HG03066 (cell line): ENCODE data around the gene LRRC8C.

Experiments used
- ATAC-seq: cut with Tn5 transposase; IDR thresholded peaks from one replicate; pipeline ENCODE4 v1.9.1; 2021; ENCODE audit warnings: low read depth; ENCODE audit not compliant: unreplicated experiment

The LRRC8C gene

GRCh38 chr1:89727517-89728312, 94.8 kb downstream of the LRRC8C start:
- ATAC-seq: no peak

- ATAC-seq: no peak
These were observed 95.5 kb downstream of the LRRC8C start for GRCh38 chr1:89728381-89728780.

DNA sequence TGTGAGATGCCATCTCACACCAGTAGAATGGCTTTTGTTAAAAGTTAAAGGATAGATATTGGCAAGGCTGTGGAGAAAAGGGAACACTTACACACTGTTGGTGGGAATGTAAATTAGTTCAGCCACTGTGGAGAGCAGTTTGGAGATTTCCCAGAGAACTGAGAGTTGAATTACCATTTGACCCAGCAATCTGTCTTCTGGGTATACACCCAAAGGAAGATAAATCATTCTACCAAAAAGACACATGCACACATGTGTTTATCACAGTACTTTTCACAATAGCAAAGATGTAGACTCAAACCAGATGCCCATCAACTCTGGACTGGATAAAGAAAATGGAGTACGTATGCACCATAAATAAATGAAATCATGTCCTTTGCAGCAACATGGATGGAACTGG, 99.3 kb downstream of the LRRC8C start:
- ATAC-seq: no peak

DNA sequence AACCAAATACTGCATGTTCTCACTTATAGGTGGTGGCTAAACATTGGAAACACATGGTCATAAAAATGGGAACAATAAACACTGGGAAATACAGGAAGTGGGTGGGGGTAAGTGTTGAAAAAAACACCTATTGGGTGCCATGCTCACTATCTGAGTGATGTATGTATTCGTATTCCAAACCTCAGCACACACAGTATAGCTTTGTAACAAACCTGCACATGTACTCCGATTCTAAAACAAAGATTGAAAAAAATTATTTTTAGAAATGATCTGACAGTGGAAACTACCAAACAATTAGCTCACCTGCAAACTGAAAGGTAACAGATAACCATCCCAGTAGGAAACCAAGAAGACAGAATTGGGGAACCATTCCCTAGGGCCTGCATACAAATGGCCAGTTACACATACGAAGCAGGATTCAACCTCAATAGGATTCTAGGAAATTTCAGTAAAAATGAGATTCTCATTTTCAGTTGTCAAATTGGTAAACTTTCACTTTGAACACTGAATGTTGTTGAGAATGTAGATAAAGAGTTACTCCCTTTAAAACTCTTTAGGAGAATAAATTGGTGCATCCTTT, 99.8 kb downstream of the LRRC8C start:
- no peak for ATAC-seq

DNA sequence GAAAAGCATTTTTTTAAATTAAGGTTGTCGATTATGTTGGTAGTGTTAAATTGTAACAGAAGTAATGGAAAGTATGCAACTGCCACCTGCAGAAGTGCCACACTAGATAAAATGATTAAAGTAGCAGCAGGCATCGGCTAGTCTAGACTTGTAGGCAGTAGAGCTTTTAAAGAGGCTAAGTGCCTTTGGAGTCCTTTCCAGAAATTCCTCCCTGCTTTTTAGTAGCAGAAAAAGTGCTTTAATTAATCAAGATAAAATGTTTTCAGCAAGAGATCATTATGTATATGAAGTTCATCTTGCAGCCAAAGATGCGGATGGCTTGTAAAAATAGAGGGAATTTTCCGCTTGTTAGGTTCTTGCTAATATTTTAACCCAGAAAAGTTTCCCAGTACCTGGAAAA, 100.8 kb downstream of the LRRC8C start:
- no peak for ATAC-seq

DNA sequence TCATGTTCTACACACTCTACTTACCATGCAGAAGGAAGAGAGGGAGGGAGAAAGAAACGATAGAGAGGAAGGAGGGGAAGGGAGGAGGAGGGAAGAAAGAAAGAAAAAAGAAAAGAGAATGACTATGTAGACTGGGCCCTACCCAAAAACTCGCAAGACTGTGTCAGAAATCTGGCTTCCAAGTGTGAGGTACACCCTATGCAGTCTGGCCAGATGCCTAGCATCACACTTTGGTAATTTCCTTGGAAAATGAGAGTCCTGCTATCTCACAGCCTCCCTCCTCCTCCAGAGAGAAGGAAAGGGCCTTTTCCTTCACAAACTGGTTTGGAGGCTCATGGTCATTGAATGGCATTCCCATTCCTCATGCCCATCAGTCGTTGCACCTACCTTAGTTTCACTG, 101.5 kb downstream of the LRRC8C start:
- no peak for ATAC-seq

DNA sequence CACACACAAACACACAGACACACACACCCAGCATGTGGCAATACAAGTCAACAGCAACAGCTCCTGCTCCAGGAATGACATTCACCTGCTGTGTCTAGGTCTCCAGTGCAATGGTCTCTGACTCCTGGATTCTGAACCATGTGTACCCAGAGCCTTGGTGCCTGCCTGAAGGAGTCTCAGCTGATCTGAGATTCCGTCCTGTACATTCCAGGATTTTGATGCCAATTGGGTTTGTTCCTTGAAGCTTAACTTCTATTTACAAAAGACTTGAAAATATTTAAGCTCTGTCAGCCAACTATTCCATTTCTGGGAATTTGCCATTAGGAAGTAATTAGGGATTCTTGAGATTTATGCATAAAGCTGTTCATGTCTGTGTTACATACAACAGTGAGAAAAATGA, 102.6 kb downstream of the LRRC8C start:
- ATAC-seq: no peak

GRCh38 chr1:89736937-89737733, 104.2 kb downstream of the LRRC8C start:
- ATAC-seq: no peak

DNA sequence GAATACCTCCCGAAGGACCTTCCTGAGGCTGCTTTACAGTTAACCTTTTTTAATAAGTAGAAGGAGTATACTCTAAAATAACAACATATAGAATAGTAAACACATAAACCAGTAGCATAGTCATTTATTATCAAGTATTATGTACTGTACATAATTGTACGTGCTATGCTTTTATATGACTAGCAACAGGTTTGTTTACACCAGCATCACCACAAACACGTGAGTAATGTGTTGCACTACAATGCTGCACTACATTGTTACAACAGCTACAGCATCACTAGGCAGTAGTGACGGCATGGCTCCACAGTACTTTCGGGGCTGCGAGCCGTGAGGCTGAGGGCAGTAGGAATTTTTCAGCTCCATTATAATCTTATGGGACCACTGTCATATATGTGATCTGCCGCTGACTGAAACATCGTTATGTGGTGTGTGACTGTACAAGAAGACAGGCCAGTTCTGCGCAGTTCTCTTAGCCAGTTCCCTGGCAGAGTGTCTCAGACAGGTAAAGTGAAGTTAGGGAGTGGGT, 105.1 kb downstream of the LRRC8C start:
- ATAC-seq: no peak

- ATAC-seq: no peak
These were observed 106.3 kb downstream of the LRRC8C start for GRCh38 chr1:89739013-89739843.

DNA sequence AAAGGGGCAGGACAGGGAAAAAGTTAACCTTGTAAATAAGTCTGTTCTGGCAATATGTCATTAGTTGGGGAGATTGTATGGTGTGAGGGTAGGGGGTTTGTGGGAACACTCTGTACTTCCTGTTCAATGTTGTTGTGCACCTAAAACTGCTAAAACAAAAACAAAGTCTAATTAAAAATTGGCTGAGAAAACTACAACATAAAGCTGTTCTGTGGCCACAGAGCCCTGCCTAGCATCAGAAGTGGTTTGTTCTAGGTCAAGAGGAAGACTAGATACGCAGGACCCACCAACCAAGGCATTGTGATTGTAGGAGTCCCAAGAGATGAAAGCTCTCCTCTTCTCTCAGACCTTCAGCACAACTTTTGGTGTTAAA, 106.9 kb downstream of the LRRC8C start:
- no peak for ATAC-seq

GRCh38 chr1:89743788-89744187, 110.9 kb downstream of the LRRC8C start:
- ATAC-seq: no peak

DNA sequence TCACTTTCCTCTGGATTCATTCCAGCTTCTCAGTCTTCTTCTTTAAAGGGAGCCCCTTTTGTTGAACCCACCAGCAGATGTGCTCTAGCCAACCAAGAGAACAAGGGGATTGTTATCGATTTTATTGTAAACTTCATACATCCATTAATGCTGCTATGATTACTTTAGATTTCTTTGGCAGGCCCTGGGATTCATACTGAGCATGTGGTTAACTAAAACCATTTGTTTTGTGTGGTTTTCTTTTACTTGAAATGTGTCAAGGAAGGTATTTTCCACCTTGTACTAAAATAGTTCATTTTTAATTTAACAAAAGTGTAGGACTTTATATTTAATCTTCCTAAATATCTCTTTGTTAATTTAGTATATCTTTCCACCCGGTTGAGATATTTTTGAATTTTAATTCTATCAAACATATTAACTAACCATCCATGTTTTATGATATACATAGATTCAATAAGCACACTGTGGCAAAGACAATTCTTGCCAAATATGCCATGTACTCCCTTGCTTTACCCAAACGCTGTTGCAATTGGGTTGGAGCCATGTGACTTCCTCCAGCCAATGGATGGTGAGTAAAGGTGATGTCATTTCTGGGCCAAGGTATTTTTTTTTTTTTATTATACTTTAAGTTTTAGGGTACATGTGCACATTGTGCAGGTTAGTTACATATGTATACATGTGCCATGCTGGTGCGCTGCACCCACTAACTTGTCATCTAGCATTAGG, 113.7 kb downstream of the LRRC8C start:
- ATAC-seq: no peak

- no peak for ATAC-seq
These were observed 120.8 kb downstream of the LRRC8C start for GRCh38 chr1:89753761-89754160.

DNA sequence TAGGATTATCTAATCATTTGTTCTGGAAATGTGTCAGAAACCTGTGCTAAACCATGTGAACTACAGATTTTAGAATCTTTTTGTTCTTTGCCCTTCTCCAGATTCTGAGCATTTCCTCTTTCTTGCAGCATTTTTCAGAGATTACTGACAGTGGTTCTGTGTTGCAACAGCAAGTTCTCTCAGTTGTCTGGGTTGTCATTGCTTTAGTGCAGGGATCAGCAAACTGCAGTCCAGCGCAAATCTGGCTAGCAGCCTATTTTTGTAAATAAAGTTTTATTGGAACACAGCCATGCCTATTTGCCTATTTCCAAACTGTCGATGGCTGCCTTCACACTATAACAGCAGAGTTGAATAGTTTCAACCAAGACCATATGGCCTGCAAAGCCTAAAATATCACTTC, 121.6 kb downstream of the LRRC8C start:
- no peak for ATAC-seq

DNA sequence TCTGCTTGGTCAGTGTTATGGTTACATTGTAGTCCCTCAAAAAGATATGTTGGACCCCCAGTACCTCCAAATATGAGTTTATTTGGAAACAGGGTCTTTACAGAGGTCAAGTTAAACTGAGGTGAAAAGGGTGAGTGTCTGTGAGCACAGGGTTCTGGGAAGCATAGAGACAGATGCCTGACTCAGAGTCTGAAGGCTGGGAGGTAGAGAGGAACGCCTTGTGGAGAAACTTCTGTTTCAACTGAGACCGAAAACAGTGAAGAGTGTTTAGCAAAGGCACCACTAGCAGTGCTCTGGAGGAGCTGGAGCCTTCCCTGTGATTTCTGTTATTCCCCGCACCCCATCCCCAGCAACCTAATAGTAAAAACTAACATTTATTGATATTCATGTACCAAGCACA, 122.7 kb downstream of the LRRC8C start:
- ATAC-seq: no peak

DNA sequence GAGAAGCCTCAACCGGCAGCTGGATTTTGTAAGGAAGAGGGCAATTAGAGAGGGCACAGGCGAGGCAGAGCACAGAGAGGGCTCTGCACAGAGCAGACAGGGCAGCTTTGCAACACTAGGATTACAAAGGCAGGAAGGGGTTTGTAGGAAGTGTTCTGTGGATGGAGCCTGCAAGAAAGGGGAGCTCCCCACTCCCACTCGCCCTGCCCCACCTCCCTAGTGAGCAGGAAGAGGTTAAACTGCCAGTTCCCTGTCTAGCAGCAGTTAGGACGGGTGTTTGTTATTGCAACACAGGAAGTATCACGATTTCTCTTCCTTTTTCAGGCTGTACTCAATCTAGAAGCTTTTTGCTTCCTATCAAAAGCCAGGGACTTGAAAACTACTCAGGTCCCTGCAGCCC, 124.6 kb downstream of the LRRC8C start:
- ATAC-seq: peak; percentile 78

GRCh38 chr1:89758156-89758555, 125.2 kb downstream of the LRRC8C start:
- no peak for ATAC-seq

- no peak for ATAC-seq
These were observed 126.1 kb downstream of the LRRC8C start for GRCh38 chr1:89759036-89759435.

DNA sequence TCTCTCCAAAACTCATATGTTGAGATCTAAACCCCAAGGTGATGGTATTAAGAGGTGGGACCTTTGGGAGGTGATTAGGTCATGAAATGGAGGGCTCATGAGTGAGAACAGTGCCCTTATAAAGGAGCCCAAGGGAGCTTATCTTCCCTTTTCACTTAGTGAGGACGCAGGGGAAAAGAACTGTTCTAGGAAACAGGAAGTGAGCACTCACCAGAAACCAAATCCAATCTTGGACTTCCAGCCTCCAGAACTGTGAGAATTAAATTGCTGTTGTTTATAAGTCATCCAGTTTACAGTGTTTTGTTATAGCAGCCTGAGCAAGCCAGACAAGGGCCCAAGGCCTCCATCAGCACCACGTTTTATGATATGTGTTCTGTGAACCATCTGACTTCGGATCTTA, 127.6 kb downstream of the LRRC8C start:
- no peak for ATAC-seq
